ENCODE measurements around the gene CNTNAP2.

DNA sequence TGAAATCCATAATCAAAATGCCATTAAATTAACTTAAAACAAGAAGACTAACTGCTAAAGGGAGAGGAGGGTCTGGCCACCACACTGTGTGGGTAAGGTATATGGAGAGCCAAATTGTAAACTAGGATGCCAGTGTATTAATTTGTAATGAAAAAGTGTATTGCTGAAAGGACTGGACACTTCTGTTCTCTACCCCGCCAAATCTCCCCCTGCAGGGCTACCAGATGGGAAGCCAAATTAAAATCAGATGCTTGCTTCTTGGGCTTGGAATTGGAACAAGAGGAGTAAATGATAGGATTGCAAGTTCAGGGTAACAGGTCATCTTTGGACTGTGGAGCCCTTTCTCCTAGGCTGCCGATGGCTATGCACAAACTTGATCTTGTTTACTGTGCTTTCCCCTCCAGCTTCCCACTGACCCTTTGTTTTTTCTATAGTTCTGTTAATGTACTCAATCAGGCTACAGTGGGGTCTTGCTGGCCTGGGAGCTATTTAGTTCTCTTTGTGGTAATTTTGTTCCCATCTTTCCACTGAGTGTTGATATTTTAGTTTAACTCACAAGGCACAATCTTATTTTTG, 1541.9 kb downstream of the CNTNAP2 start:
- TF ChIP-seq, protein P1, sequence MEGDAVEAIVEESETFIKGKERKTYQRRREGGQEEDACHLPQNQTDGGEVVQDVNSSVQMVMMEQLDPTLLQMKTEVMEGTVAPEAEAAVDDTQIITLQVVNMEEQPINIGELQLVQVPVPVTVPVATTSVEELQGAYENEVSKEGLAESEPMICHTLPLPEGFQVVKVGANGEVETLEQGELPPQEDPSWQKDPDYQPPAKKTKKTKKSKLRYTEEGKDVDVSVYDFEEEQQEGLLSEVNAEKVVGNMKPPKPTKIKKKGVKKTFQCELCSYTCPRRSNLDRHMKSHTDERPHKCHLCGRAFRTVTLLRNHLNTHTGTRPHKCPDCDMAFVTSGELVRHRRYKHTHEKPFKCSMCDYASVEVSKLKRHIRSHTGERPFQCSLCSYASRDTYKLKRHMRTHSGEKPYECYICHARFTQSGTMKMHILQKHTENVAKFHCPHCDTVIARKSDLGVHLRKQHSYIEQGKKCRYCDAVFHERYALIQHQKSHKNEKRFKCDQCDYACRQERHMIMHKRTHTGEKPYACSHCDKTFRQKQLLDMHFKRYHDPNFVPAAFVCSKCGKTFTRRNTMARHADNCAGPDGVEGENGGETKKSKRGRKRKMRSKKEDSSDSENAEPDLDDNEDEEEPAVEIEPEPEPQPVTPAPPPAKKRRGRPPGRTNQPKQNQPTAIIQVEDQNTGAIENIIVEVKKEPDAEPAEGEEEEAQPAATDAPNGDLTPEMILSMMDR (IDR thresholded peaks at IDR 0.05): no peak
- TF ChIP-seq POLR2A (IDR thresholded peaks at IDR 0.05): no peak

Data from uterus (tissue), 2 donors.